Endothelial cell of umbilical vein (primary cell): ENCODE data around the gene TGFBR3. TPM values are rescaled to one million over a fixed set of nuclear protein-coding genes. Genes with fewer than 3 reads are reported as not detected.

Experiments
- BruUV-seq: library from RNA; stranded (reverse); fragments of 400-500 nt; replicated peaks from 2 replicates; lab custom pipeline; 2021; lab: Mats Ljungman, UMichigan
- CTCF ChIA-PET: fragments of 300-600, 350-600 bp; sonication (Branson Sonifier 250); formaldehyde crosslinking; loops from one replicate; lab custom pipeline; 2021; ENCODE audit warnings: antibody characterized with exemption, inconsistent platforms; lab: Charles Lee
- POLR2A ChIA-PET: fragments of 300-600, 350-600 bp; sonication (Branson Sonifier 250); formaldehyde crosslinking; loops from one replicate; lab custom pipeline; 2021; ENCODE audit warnings: antibody characterized with exemption, inconsistent platforms; lab: Charles Lee
- DNase-seq: peaks from one replicate; pipeline ENCODE4 v3.0.0-alpha.2; 2011; ENCODE audit warnings: low read depth, low spot score
- FAIRE-seq: peaks from 2 replicates; lab custom pipeline; 2011; peaks lifted over from hg19 to GRCh38; lab: Jason Lieb, UNC
- H2AFZ ChIP-seq: 2 replicates; pipeline ENCODE4 v1.6.0; 2012; ENCODE audit warnings: low read depth, low read length, control low read depth, inconsistent platforms
- H3K27ac ChIP-seq: 2 replicates; pipeline ENCODE4 v1.5.1; 2011; ENCODE audit warnings: low read depth, mild to moderate bottlenecking, control low read depth, low read length, moderate library complexity; ENCODE audit not compliant: insufficient read depth
- H3K27me3 ChIP-seq, 2 experiments: 2 replicates each; pipeline versions ENCODE4 v1.6.0 to v1.6.1; 2011; ENCODE audit warnings: low read length in 2 of 2, mixed read lengths in 1 of 2; ENCODE audit not compliant: control insufficient read depth in 2 of 2, insufficient read depth in 2 of 2
- H3K36me3 ChIP-seq, 2 experiments: 2 replicates in 1 of 2; 3 replicates in 1 of 2; pipeline ENCODE4 v1.5.1; 2011; ENCODE audit warnings: low read length in 2 of 2, mild to moderate bottlenecking in 1 of 2, moderate library complexity in 1 of 2; ENCODE audit not compliant: control insufficient read depth in 2 of 2, insufficient read depth in 2 of 2; ENCODE audit errors: extremely low read depth in 1 of 2
- H3K4me1 ChIP-seq: 3 replicates; pipeline ENCODE4 v1.5.1; 2011; ENCODE audit warnings: mild to moderate bottlenecking, low read length; ENCODE audit not compliant: control insufficient read depth, insufficient read depth; ENCODE audit errors: extremely low read depth
- H3K4me2 ChIP-seq: 2 replicates; pipeline ENCODE4 v1.6.1; 2011; ENCODE audit warnings: low read length, control low read depth, mixed read lengths; ENCODE audit not compliant: insufficient read depth
- H3K4me3 ChIP-seq, 3 experiments: fragments of 200-600 bp in 1 of 3; sonication (generic), shearing (Covaris generic) in 1 of 3; replicated peaks in 1 of 3; 2 replicates each; pipeline ENCODE4 v1.5.1; 2011 to 2016; ENCODE audit warnings: control low read depth in 3 of 3, low read length in 3 of 3, mild to moderate bottlenecking in 2 of 3, inconsistent platforms in 1 of 3, low read depth in 1 of 3, moderate library complexity in 1 of 3; ENCODE audit not compliant: insufficient read depth in 1 of 3
- H3K79me2 ChIP-seq: 2 replicates; pipeline ENCODE4 v1.6.0; 2012; ENCODE audit warnings: low read length, inconsistent platforms; ENCODE audit not compliant: control insufficient read depth, insufficient read depth
- H3K9ac ChIP-seq: replicated peaks from 2 replicates; pipeline ENCODE3; 2011; ENCODE audit warnings: low read length, control low read depth; ENCODE audit not compliant: insufficient read depth; ENCODE audit errors: extremely low read depth
- H3K9me1 ChIP-seq: replicated peaks from 3 replicates; pipeline ENCODE4 v1.6.0; 2011; ENCODE audit warnings: mild to moderate bottlenecking, low read length; ENCODE audit not compliant: control insufficient read depth, insufficient read depth; ENCODE audit errors: extremely low read depth
- H3K9me3 ChIP-seq: replicated peaks from 2 replicates; pipeline ENCODE4 v1.5.1; 2012; ENCODE audit warnings: low read length, inconsistent platforms; ENCODE audit not compliant: control insufficient read depth, insufficient read depth
- H4K20me1 ChIP-seq: replicated peaks from 2 replicates; pipeline ENCODE3; 2011; ENCODE audit warnings: mild to moderate bottlenecking, low read length; ENCODE audit not compliant: control insufficient read depth, insufficient read depth; ENCODE audit errors: extremely low read depth
- CTCF ChIP-seq, 2 donors: IDR thresholded peaks; 1 replicate in 1 of 2; 2 replicates in 1 of 2; pipeline ENCODE4 v1.5.1; 2011; ENCODE audit warnings: low read length in 2 of 2, mild to moderate bottlenecking in 2 of 2, moderate library complexity in 2 of 2, control low read depth in 1 of 2, inconsistent platforms in 1 of 2, low read depth in 1 of 2; ENCODE audit not compliant: insufficient read depth in 1 of 2; ENCODE audit errors: extremely low read depth in 1 of 2
- EZH2 ChIP-seq: IDR thresholded peaks from 2 replicates; pipeline ENCODE4 v1.6.1; 2012; ENCODE audit warnings: borderline replicate concordance, low read depth, mild to moderate bottlenecking, moderate library complexity, low read length, inconsistent platforms; ENCODE audit not compliant: severe bottlenecking
- FOS ChIP-seq: IDR thresholded peaks from 2 replicates; pipeline ENCODE4 v1.6.1; 2011; ENCODE audit warnings: mild to moderate bottlenecking, low read length, moderate library complexity, borderline replicate concordance; ENCODE audit not compliant: insufficient read depth
- GATA2 ChIP-seq: IDR thresholded peaks from 2 replicates; pipeline ENCODE4 v1.7.0; 2011; ENCODE audit warnings: low read depth, mild to moderate bottlenecking, moderate library complexity, mixed read lengths, low read length; ENCODE audit not compliant: insufficient read length, insufficient read depth
- JUN ChIP-seq: IDR thresholded peaks from 2 replicates; pipeline ENCODE4 v1.6.1; 2011; ENCODE audit warnings: borderline replicate concordance, low read depth; ENCODE audit not compliant: insufficient read length, insufficient read depth
- MYC ChIP-seq: IDR thresholded peaks from one replicate; pipeline ENCODE4 v1.6.1; 2011; ENCODE audit warnings: mild to moderate bottlenecking, low read depth, low read length
- POLR2A ChIP-seq: IDR thresholded peaks from 2 replicates; pipeline ENCODE4 v1.6.1; 2012; ENCODE audit warnings: low read depth, mild to moderate bottlenecking, control low read depth, low read length
- POLR2AphosphoS5 ChIP-seq: IDR thresholded peaks from 2 replicates; pipeline ENCODE4 v1.6.1; 2012; ENCODE audit warnings: low read depth, mild to moderate bottlenecking, control low read depth, low read length, moderate library complexity; ENCODE audit not compliant: insufficient read depth
- dilution Hi-C: fragments of 300-500 bp; cut with MboI; formaldehyde crosslinking; loops from one replicate; pipeline ENCODE4 v1.15.0; 2019; ENCODE audit warnings: low sequenced_read_pairs; ENCODE audit not compliant: extremely low pct_ligation_motif_present
- intact Hi-C: fragments of 100-400 bp; cut with micrococcal nuclease; formaldehyde crosslinking; loops from one replicate; pipeline ENCODE4 v1.10.0; 2022
- polyA plus RNA-seq, 4 experiments: library from polyadenylated mRNA; depleted of rRNA in 3 of 4; stranded (reverse) in 3 of 4; unstranded in 1 of 4; fragments of >200 nt; gene quantifications; 2 replicates each; pipeline versions ENCODE4 v1.2.1 to v1.2.3, GENCODE V29; 2011 to 2012; ENCODE audit warnings: missing spikeins in 1 of 4
- total RNA-seq: library from RNA; stranded (reverse); gene quantifications from 2 replicates; pipeline ENCODE4 v1.2.3, GENCODE V29; 2021
- TF ChIP-seq, protein P1 (sequence below): IDR thresholded peaks from 2 replicates; pipeline ENCODE4 v1.6.1; 2011; ENCODE audit not compliant: insufficient read depth, insufficient read length

TGFBR3 gene
- total and polyA plus RNA-seq, 2 donors (not counting 3 experiments of a cell fraction or from before 2014, with no cell fraction given): 8.0 to 13.4 TPM

GRCh38 chr1:91754816-91755580, 131.0 kb downstream of the TGFBR3 start:
- Histone ChIP-seq H3K4me3 (no peak overlapping the region), H3K9me3 (no peaks in the 10 kb centered on the region), H3K27me3 (no peaks in the 10 kb centered on the region), H2AFZ (no peak overlapping the region), H3K36me3 (no peaks in the 10 kb centered on the region), H3K27ac (no peak overlapping the region), H3K9me1 (no peaks in the 10 kb centered on the region), H3K9ac (no peak overlapping the region), H4K20me1 (no peaks in the 10 kb centered on the region), H3K4me1 (no peaks in the 10 kb centered on the region), H3K79me2 (no peaks in the 10 kb centered on the region), H3K4me2 (no peak overlapping the region)
- ChIA-PET CTCF (no interaction called here), POLR2A (no interaction called here)
- TF ChIP-seq, protein P1, sequence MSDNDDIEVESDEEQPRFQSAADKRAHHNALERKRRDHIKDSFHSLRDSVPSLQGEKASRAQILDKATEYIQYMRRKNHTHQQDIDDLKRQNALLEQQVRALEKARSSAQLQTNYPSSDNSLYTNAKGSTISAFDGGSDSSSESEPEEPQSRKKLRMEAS: no peak
- no peak for TF ChIP-seq POLR2A
- TF ChIP-seq CTCF (IDR thresholded peaks at IDR 0.05; ENCODE audit: extremely low read depth in 1 of 2, insufficient read depth in 1 of 2, low read depth in 1 of 2, low read length in 2 of 2): no peak
- TF ChIP-seq POLR2AphosphoS5: no peak
- no peak for TF ChIP-seq EZH2
- no peak for TF ChIP-seq JUN
- no peak for TF ChIP-seq GATA2
- TF ChIP-seq MYC: no peak
- no peak for TF ChIP-seq FOS
- no TSS peak for BruUV-seq
- FAIRE-seq: no peak
- intact Hi-C loops (loop anchor here (5.0 kb wide), 1 partner anchor 52 kb away; no protein-coding TSS in a partner anchor), dilution Hi-C loops (no loop called here)
- DNase-seq: no peak
